HG03457 (cell line): ENCODE data around the gene TAF4.
"Not testable (repeated sequence)": the region's sequence is repeated elsewhere in the genome, so short reads cannot be mapped to it uniquely, and the experiment has no call there.

ENCODE experiments used
- ATAC-seq: cut with Tn5 transposase; IDR thresholded peaks from one replicate; pipeline ENCODE4 v1.9.1; 2021; ENCODE audit warnings: moderate number of reproducible peaks; ENCODE audit not compliant: unreplicated experiment

The TAF4 gene

DNA sequence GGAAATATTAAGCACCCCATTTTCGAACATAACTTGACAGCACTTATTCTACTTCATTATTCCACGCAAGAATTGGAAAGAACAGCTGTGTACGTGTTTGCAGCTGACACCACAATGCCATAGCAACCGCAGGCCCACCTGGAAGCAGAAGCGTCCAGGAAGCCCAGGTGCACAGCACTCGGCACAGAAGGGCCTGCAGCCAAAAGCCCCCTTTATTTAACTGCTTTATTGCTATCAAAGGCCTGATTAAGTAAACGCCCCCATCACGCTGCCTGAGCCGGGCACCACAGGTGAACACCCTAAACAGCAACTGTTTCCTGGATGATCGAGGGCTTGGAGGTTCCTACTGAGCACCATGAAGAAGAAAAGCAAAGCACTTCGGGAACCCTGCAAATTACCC, 6.3 kb downstream of the TAF4 start:
- no peak for ATAC-seq

DNA sequence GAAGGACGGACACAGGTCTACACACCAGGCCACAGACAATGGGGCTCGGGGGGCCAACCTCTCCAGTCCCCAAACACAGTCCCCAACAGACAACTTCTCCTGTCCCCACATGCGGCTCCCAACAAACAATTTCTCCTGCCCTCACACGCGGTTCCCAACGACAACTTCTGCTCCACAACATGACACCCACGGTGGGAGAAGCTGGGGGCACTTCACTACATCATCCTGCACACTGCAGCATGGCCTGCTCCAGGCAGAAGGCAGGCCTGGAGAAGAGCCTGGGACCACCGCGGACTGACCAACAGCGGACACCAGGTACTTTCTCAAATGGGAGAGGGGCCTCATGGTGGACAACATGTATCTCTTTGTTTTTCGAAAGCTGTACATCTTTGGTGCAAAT, 6.7 kb downstream of the TAF4 start:
- ATAC-seq, result no peak

DNA sequence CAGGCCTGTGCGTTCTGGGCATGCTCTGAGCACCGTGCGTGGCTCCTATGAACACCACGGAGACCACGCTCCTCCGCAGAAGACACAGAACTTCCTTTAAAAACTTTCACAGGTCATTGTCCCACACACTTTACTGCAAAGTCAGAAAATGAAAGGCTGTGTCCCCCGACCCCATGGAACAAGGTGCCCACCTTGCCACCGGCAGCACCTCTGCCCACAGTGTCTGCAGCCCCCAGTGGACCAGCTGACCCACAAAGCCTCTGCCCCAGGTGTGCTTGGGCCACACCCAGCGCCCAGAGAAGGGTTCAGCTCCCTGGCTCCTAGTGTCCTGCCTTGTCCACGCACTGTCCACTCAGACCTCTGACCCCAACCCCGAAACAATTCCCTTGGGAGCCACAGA, 8.7 kb downstream of the TAF4 start:
- ATAC-seq, result no peak

- ATAC-seq, result no peak
These were observed 9.3 kb downstream of the TAF4 start for GRCh38 chr20:62056377-62056776.

DNA sequence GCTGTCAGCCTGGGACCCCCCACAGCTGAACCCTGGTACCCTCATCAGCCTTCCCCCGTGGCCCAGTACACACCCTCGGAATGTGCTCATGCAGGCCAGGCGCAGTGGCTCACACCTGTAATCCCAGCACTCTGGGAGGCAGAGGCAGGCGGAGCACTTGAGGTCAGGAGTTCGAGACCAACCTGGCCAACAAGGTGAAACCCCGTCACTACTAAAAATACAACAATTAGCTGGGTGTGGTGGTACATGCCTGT, 9.9 kb downstream of the TAF4 start:
- ATAC-seq, result not testable (repeated sequence)

DNA sequence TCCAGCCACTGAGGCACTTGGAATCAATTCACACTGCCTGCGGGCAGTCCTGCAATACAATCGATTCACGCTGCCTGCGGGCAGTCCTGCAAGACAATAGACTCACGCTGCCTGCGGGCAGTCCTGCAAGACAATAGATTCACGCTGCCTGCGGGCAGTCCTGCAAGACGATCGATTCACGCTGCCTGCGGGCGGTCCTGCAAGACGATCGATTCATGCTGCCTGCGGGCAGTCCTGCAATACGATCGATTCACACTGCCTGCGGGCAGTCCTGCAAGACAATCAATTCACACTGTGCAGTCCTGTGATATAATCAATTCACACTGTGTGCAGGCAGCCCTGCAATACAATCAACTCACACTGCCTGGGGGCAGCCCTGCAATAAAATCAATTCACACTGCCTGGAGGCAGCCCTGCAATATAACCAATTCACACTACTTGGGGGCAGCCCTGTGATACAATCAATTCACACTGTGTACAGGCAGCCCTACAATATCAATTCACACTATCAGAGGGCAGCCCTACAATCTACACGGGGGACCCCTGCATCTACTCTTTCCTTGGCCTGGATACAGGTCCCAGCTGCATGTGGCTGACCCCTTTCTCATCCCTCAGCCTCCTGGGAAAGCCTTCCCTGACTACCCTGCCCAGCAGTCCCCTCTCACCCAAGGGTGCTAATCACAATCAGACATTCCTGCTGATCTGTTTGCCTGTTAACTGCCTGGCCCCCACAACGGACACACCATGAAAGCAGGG, 10.4 kb downstream of the TAF4 start:
- ATAC-seq, result no peak

DNA sequence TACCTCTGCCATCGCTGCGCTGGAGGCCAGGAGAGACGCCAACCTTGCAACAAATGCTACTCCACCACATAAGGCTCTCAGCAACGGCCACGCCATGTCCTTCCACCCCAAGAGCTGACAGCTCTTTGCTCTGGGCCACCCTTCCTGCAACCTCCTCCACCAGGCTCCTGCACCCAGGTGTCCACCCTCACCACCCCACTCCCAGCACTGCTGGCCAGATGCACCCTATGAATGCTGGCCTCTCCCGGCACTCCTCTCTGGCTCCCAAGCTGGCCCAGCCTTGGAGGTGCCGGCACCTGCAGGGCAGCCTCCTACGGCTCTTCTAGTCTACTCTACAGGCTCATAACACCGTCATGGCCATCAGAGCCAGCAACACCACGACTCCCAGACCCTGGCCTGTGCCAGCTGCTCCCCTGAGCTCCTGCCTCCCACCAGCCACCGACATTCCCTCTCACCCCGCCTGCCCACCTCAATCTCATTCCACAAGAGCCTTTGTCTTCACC, 11.2 kb downstream of the TAF4 start:
- no peak for ATAC-seq

- no peak for ATAC-seq
These were observed 12.1 kb downstream of the TAF4 start for GRCh38 chr20:62053465-62054196.

- ATAC-seq, result no peak
These were observed 12.7 kb downstream of the TAF4 start for GRCh38 chr20:62052842-62053464.

GRCh38 chr20:62052336-62052841, 13.3 kb downstream of the TAF4 start:
- ATAC-seq, result no peak

DNA sequence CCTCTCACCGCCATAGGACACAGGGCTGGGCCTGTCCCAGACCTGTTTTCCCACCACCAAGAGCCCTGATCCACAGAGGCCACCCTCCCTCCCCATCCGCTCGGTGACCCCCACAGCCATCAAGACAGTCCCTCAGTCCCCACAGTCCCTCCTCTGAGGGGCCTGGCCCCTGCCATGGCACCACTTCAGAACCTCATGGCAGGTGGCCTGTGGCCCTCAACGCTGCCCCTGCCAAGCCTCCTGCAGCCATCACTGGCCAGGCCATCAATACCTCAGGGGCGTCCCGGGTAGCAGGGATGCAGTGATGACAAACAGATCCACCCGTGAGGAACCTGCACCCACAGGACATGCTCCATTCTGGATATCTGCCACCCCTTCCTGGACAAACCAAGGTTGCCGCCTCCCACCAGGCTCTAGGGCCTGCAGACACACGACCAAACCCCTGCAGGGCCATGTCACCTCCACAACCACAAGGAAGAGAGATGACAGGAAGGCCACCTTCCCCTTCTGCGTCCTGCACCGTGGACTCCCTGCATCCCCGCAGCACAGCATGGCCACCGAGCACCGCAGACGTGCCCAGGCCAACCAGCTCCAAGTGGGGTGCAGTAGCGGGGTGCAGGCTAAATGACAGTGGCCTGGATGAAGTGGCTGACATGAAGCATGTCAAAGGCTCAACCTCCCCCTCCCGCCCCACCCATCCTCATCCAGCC, 14.0 kb downstream of the TAF4 start:
- no peak for ATAC-seq

GRCh38 chr20:62051144-62051543, 14.5 kb downstream of the TAF4 start:
- no peak for ATAC-seq

DNA sequence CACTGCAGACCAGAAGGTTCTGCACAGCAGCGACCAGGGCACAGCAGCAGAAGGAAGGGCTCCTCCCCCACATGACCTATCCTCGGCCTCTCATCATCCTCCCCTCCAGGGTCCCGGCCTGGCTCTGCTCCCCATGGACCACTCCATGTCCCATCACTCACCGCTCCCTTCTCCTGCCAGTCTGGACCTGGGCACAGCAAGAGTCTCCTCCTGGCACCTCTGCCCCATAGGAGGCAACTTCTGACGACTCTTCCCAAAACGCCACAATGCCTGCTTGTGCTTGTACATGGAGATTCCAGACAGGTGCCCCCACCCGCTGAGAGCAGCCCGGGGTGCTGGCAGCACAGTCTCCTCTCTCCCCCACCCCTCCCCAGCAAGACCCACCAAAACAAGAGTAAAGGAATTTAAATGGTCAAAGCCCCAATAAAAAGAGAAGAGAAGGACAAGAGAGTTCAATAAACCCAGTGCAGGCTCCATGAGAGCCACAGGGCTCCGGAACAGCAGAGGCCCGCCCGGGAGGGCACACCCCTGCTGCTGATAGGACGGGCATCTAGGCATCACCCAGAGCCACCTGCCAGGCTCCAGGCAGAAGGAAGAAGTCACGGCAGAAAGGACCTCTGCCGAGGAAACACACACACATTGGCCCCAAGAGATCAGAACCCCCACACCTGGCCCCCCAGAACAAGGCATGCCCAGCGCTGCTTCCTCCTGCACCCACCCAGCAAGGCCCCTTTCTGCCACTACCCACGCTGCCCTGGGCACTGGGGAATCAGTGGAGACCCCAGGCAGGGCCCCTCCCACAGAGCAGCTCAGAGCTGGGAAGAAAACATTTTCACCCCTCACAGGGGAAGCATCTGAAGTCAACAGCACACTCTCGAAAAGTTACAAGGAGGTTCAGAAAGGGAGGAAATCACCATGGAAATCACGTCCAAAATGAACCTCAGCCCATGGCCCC, 15.2 kb downstream of the TAF4 start:
- ATAC-seq, result no peak

GRCh38 chr20:62049342-62050165, 16.1 kb downstream of the TAF4 start:
- no peak for ATAC-seq

DNA sequence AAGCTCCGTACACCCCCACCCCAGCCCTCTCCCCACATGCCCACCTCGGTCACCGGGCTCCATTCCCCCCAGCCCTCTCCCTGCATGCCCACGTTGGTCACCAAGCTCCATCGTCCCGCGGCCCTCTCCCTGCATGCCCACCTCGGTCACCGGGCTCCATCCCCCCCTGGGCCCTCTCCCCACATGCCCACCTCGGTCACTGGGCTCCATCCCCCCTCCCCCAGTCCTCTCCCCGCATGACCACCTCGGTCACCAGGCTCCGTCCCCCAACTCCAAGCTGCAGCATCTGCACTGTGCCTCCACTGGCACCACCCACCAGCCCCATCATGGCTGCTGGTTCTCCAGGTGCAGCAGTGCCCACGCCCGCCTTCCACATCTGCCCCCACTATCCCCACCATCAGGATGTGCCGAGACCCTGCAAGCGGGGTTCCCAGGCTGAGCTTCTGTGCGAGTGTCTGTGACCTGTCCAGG, 16.8 kb downstream of the TAF4 start:
- ATAC-seq, result no peak

DNA sequence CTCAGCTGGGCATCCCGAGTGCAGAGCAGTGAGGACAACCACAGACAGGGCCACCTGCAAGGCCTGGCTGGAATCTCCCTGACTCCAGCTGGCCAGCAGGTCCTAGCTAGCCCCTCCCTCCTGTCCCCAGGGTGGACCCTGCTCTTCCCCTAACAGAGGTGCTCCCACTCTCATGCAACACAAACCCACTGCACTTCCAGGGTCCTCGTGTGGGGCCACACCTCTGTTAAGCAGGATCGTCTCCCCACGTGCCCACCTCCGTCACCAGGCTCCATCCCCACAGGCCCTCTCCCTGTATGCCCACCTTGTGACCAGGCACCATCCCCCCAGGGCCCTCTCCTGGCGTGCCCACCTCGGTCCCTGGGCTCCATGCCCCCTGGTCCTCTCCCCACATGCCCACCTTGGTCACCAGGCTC, 17.3 kb downstream of the TAF4 start:
- no peak for ATAC-seq

GRCh38 chr20:62047666-62048345, 17.9 kb downstream of the TAF4 start:
- no peak for ATAC-seq

GRCh38 chr20:62046431-62046830, 19.2 kb downstream of the TAF4 start:
- ATAC-seq, result no peak
